HG03280 (cell line): Measurements from ENCODE around the gene ALKBH1.
"Not testable (repeated sequence)": the region's sequence is repeated elsewhere in the genome, so short reads cannot be mapped to it uniquely, and the experiment has no call there.

Experiments used
- ATAC-seq: cut with Tn5 transposase; IDR thresholded peaks from one replicate; pipeline ENCODE4 v1.9.1; 2021; ENCODE audit warnings: mild to moderate bottlenecking, moderate library complexity; ENCODE audit not compliant: unreplicated experiment

Gene ALKBH1

GRCh38 chr14:77674931-77675330 is 32.9 kb downstream of the ALKBH1 start:
- ATAC-seq = no peak

- ATAC-seq = no peak
These were observed 34.6 kb downstream of the ALKBH1 start for GRCh38 chr14:77673193-77673592.

- ATAC-seq = no peak
These were observed 40.5 kb downstream of the ALKBH1 start for GRCh38 chr14:77667331-77667730.

GRCh38 chr14:77663293-77663692 is 44.5 kb downstream of the ALKBH1 start:
- no peak for ATAC-seq

GRCh38 chr14:77661562-77661961 is 46.3 kb downstream of the ALKBH1 start:
- ATAC-seq = not testable (repeated sequence)

GRCh38 chr14:77660754-77661153 is 47.1 kb downstream of the ALKBH1 start:
- ATAC-seq = no peak

GRCh38 chr14:77659831-77660230 is 48.0 kb downstream of the ALKBH1 start:
- no peak for ATAC-seq

GRCh38 chr14:77657280-77657679 is 50.5 kb downstream of the ALKBH1 start:
- no peak for ATAC-seq

- no peak for ATAC-seq
These were observed 53.8 kb downstream of the ALKBH1 start for GRCh38 chr14:77654001-77654441.

GRCh38 chr14:77649326-77649725 is 58.5 kb downstream of the ALKBH1 start:
- ATAC-seq = no peak

- ATAC-seq = no peak
These were observed 59.2 kb downstream of the ALKBH1 start for GRCh38 chr14:77648520-77649200.

- ATAC-seq = no peak
These were observed 60.0 kb downstream of the ALKBH1 start for GRCh38 chr14:77647853-77648252.

GRCh38 chr14:77646907-77647306 is 60.9 kb downstream of the ALKBH1 start:
- no peak for ATAC-seq

GRCh38 chr14:77645520-77646230 is 62.1 kb downstream of the ALKBH1 start:
- ATAC-seq = no peak

GRCh38 chr14:77642407-77642806 is 65.4 kb downstream of the ALKBH1 start:
- no peak for ATAC-seq

GRCh38 chr14:77641534-77642341 is 66.1 kb downstream of the ALKBH1 start:
- ATAC-seq = peak; percentile 55

- ATAC-seq = peak; percentile 27
These were observed 66.9 kb downstream of the ALKBH1 start for GRCh38 chr14:77640756-77641533.

GRCh38 chr14:77638771-77639171 is 69.1 kb downstream of the ALKBH1 start:
- ATAC-seq = no peak

- ATAC-seq = not testable (repeated sequence)
These were observed 72.0 kb downstream of the ALKBH1 start for GRCh38 chr14:77635869-77636268.

- not testable (repeated sequence) for ATAC-seq
These were observed 72.4 kb downstream of the ALKBH1 start for GRCh38 chr14:77635466-77635865.

- no peak for ATAC-seq
These were observed 77.7 kb downstream of the ALKBH1 start for GRCh38 chr14:77630111-77630510.
